NCI-H748 (cell line): Measurements from ENCODE around the gene HIVEP2.

Source experiments
- DNase-seq: peaks from one replicate; lab custom pipeline; 2025; ENCODE audit not compliant: unreplicated experiment; lab: John Stamatoyannopoulos, UW

Gene HIVEP2

DNA sequence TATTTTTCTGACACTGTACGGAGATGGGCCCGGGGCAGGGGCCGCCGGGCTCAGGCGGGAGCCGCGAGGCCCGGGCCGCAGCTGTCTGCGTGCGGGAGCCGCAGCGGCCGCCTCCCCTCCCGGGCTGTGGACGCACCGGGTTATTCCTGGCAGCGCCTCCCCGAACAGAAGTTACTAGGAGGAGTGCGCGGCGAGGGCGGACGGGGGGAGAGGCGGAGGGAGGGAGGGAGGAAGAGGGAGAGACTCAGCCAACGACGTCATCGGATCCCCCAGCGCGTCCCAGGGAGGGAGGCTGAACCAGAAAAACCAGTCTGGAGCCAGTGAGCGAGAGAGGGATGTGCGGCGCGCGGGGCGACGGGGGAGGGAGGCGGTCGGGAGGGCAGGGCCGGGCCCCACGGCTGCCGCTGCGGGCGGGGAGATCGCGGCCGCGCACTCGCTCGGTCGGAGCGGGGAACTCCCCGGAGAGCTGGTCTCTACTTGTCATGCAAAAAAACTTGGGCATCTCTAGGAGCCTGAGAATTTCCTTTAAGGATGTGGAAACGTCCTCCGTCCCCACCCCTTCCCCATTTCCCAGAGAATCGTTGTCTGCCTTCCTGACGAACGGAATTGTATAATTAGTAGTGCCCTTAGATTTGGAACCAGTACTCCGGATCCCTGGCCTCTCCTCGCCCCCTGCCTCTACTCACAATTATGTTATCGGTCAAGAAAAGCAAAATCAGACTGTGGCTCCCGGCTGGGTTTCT lies 1.4 kb upstream of the HIVEP2 start:
- DNase-seq, result peak; percentile 95

DNA sequence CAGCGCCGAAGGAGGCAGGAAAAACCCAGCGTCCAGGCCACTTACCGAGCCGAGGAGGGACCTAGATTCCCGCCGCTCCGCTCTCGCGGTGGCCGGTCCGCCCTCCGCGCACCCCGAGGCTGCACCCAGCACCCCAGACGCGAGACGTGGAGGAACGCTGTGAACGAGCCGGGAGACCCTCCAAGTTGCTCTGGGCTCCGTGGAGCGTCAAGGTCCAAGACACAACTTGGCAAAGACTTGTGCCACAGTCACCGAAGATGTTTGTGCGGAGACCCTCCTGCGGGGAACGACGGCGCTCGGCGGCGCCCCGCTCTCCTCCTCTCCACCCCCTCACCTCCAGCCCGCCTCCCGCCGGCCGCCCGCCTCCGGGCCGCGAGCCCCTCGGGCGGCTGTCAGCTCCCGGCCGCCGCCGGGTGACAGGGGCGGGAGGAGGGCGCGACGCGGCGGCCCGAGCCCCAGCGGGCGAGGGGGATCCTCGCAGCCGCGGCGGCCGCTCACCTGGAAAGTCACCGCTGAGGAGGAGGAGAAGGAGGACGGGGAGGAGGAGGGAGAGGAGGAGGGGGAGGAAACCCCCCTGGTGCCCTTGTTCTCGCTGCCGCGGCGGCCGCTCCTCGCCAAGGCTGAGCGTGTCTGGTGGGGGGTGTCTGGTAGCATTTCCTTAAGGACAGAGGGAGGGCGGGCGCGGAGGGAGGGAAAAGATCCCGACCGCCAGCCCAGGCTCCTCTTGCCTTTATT lies 637 bp upstream of the HIVEP2 start:
- DNase-seq, result peak; percentile 63

DNA sequence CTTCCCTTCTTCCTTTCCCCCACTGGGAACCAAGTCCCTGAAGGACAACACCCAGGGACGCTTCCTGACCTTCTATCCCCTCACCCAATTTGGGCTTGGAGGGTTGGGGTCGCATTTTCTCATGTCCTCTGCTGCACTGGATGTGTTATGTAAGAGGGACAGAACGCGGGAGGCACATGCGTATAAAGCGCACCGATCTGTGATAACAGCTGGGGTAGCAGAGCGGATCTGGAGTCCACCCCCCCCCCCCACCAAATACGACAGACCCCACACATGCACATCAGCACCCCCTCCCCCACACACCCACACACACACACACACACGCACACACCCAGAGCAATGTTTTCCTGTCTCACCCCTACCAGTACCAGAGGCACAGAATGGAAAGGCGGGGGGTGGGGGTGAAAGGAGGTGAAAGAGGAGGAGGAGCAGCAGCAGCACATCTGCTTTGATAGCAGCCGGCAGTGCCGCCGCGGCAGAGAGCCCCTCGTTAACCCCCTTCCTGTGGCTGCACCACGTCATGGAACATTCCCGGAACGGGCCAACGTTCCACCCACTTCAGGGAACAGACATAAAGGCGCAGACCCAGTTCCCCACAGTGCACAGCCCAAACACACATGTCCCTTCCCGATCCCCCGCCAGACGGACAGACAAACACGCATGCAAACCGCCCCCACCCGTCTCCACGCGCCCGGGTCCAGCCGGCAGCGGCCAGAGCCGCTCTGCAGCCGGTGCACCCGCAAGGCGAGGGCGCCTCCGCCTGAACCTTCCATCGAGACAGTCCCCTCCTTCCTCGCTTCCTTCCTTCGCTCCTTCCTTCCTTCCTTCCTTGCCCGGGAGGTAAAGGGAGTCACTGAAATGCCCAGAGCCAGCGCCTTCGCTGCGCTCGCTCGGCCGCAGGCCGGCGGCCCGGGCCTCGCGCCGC lies 590 bp downstream of the HIVEP2 start:
- peak; percentile 57 for DNase-seq

GRCh38 chr6:142943711-142944123 lies 1.3 kb downstream of the HIVEP2 start:
- DNase-seq, result no peak

DNA sequence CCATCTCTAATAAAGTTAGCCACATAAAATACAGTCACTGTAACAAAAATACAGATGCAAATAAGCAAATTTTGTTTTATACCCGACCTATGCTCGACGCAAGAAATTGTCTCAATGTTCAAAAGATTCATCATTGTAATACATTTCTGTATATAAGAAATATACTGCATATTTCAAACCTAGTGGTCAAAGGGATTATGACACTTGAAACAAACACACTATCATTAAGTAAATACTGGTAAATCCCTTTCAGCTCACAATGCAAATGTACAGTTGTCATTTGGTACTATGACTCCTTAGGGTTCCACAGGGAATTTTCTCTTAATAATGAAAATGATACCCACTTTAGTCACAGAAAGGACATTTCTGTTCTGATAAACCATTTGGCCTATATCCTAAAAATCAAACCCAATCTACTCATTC lies 2.2 kb downstream of the HIVEP2 start:
- DNase-seq, result peak; percentile 12

- no peak for DNase-seq
These were observed 2.7 kb downstream of the HIVEP2 start for GRCh38 chr6:142942238-142942637.

DNA sequence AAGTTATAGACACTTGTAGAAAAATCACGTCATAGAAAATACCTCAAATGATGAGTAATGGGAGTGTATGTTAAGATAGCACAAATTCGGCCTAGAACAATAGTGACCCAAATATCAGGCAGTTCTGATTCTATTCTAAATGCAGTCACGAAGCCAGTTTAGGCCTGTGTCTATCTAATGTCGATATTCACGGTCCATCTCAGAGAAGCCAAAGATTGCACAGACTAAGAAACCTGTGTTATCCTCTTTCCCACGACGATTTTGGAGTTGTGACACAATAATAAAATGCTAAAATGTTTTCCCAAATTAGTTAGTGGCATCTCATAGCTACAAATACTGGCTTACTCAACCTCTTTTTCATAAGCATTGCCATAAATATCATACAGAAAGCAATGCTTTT lies 4.0 kb downstream of the HIVEP2 start:
- DNase-seq, result no peak

GRCh38 chr6:142940487-142940886 lies 4.5 kb downstream of the HIVEP2 start:
- DNase-seq, result no peak

DNA sequence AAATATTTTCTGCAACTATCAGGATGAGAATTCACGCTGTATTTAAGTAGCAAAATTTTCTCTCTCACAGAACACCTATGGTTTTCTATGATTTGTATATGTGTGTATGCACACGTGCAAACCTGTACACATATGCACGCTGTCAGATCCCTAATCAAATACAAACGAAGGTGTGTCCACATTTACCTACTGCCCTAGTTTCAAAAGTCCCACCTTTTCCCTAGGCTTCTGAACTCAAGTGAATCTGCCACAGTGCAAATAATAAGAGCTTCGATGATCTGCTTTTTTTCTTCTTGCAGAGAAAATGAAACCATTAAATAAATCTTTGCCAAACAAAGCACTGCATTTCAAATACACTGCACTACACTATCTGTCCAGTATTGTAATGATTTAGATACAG lies 6.5 kb downstream of the HIVEP2 start:
- DNase-seq, result no peak

DNA sequence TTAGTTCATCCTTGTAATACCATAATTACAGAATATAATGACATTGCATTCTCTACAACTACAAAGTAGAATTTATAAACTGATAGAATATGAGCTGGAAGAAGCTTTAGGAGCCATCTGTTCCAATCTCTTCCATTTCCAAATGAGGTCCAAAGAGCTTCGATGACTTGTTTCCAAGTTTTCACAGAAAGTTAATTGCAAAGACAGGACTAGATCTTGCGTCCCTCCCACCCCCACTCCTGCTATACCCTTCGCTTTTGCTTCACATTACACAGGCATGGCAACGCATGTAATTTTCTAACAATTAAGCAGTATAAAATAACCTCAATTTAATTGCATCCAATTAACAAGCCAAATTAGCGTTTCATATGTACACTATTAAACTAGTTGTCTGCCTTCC lies 7.0 kb downstream of the HIVEP2 start:
- no peak for DNase-seq

DNA sequence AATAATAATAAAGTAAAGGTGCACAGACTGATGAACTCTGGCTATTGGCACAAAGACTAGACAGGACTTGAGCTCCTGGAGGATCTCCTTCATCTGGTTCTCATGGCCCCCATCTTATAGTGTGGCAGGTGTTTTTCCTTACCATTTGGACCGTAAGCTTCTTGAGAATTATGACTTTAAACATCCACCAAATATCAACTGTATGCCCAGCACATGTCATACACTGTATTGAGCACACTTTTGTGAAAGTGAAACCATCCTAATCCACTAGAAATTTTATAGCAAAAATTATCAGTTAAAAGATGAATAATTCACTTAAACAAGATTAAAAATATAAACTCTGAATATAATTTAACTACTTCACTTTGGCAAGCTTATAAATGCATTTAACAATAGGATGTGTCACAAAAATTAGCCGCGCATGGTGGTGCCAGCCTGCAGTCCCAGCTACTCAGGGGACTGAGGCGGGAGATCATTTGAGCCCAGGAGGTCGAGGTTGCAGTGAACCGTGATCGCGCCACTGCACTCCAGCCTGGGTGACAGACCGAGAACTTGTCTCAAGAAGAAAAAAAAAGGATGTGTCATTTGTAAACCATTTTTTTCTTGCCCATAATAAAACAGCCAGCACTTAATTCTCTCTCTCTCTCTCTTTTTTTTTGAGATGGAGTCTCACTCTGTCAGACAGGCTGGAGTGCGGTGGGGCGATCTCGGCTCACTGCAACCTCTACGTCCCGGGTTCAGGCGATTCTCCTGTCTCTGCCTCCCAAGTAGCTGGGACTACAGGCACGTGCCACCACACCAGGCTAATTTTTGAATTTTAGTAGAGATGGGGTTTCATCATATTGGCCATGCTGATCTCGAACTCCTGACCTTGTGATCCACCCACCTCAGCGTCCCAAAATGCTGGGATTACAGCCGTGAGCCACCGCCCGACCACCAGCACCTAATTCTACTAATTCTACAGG lies 9.1 kb downstream of the HIVEP2 start:
- DNase-seq, result no peak

DNA sequence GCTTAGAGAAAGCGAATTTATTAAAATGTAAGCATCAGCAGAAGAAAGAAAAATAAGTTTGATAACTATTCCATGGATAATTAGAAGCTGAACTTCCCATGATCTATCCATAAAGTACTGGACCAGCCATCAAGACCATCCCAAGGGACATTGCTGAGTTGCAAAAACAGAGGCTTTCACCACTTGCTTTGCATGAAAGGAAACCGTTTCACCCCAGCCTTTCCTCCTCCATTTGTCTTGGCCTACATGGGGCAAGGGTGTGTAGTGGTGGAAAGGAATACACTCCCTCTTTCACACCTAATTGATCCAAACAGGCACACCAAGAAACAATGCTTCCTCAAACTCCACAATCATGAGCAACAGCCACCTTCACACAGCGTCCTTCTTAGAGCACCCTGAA lies 10.4 kb downstream of the HIVEP2 start:
- DNase-seq, result no peak

- no peak for DNase-seq
These were observed 10.9 kb downstream of the HIVEP2 start for GRCh38 chr6:142934106-142934505.

GRCh38 chr6:142933701-142934100 lies 11.3 kb downstream of the HIVEP2 start:
- no peak for DNase-seq

- no peak for DNase-seq
These were observed 12.1 kb downstream of the HIVEP2 start for GRCh38 chr6:142932889-142933288.

GRCh38 chr6:142929751-142930358 lies 15.1 kb downstream of the HIVEP2 start:
- no peak for DNase-seq

GRCh38 chr6:142927904-142928303 lies 17.1 kb downstream of the HIVEP2 start:
- no peak for DNase-seq

GRCh38 chr6:142927271-142927580 lies 17.8 kb downstream of the HIVEP2 start:
- no peak for DNase-seq

- DNase-seq, result peak; percentile 52
These were observed 18.3 kb downstream of the HIVEP2 start for GRCh38 chr6:142926494-142927270.

GRCh38 chr6:142926177-142926493 lies 18.8 kb downstream of the HIVEP2 start:
- DNase-seq, result no peak
